IPS DF 6.9 (cell line): ENCODE results near the gene GMIP.

Experiments
- DNase-seq: peaks from one replicate; pipeline ENCODE4 v3.0.0-alpha.2; 2013; ENCODE audit warnings: low read depth, low spot score
- H3K27ac ChIP-seq: one replicate; pipeline ENCODE4 v1.5.1; 2013; ENCODE audit warnings: low read length, control low read depth
- H3K27me3 ChIP-seq: 2 replicates; pipeline ENCODE4 v1.6.1; 2013; ENCODE audit warnings: mild to moderate bottlenecking, low read length; ENCODE audit not compliant: control insufficient read depth, insufficient read depth
- H3K36me3 ChIP-seq: 2 replicates; pipeline ENCODE4 v1.6.1; 2013; ENCODE audit warnings: low read length; ENCODE audit not compliant: control insufficient read depth, insufficient read depth
- H3K4me1 ChIP-seq: 2 replicates; pipeline ENCODE4 v1.6.1; 2013; ENCODE audit warnings: low read length; ENCODE audit not compliant: control insufficient read depth, insufficient read depth
- H3K4me3 ChIP-seq: 2 replicates; pipeline ENCODE4 v1.5.1; 2013; ENCODE audit warnings: mild to moderate bottlenecking, low read length
- H3K9me3 ChIP-seq: 2 replicates; pipeline ENCODE4 v1.6.1; 2013; ENCODE audit warnings: low read length, inconsistent platforms; ENCODE audit not compliant: control insufficient read depth, insufficient read depth
- WGBS: extraction: QIAGEN DNeasy Blood & Tissue Kit; methylation state at CpG from one replicate; pipeline ENCODE4 v1.1.7; 2013; ENCODE audit warnings: mixed read lengths, missing lambda C conversion rate; ENCODE audit not compliant: insufficient read length, insufficient coverage; 5-methylcytosine and 5-hydroxymethylcytosine counted together

The GMIP gene

GRCh38 chr19:19591133-19591825 lies 52.2 kb downstream of the GMIP start:
- DNase-seq = no peak
- H3K4me1 ChIP-seq = peaks cover 3% of the 10 kb centered on the region; the same call in 1 of the 2 replicates
- no peak overlapping the region for H3K27ac ChIP-seq
- no CpG with 5 or more reads among the region's 13 CpGs for WGBS
- no peaks in the 10 kb centered on the region for H3K9me3 ChIP-seq
- no peaks in the 10 kb centered on the region for H3K27me3 ChIP-seq
- H3K4me3 ChIP-seq = no peak overlapping the region
- H3K36me3 ChIP-seq = no peaks in the 10 kb centered on the region

- Histone ChIP-seq H3K4me3 (no peak overlapping the region), H3K4me1 (peaks cover 3% of the 10 kb centered on the region; the same call in 1 of the 2 replicates), H3K36me3 (no peaks in the 10 kb centered on the region), H3K9me3 (no peaks in the 10 kb centered on the region), H3K27ac (no peak overlapping the region), H3K27me3 (no peaks in the 10 kb centered on the region)
- no peak for DNase-seq
- no CpG with 5 or more reads among the region's 2 CpGs for WGBS
These were observed 54.9 kb downstream of the GMIP start for GRCh38 chr19:19588546-19588945.

- H3K4me1 ChIP-seq = peaks cover 3% of the 10 kb centered on the region; the same call in 1 of the 2 replicates
- H3K27ac ChIP-seq = no peak overlapping the region
- no CpG with 5 or more reads among the region's 5 CpGs for WGBS
- H3K4me3 ChIP-seq = no peak overlapping the region
- H3K36me3 ChIP-seq = no peaks in the 10 kb centered on the region
- H3K27me3 ChIP-seq = no peaks in the 10 kb centered on the region
- DNase-seq = no peak
- no peaks in the 10 kb centered on the region for H3K9me3 ChIP-seq
These were observed 55.7 kb downstream of the GMIP start for GRCh38 chr19:19587771-19588170.

GRCh38 chr19:19584356-19584755 lies 59.1 kb downstream of the GMIP start:
- H3K9me3 ChIP-seq = no peaks in the 10 kb centered on the region
- no peaks in the 10 kb centered on the region for H3K27me3 ChIP-seq
- no peak overlapping the region for H3K27ac ChIP-seq
- H3K4me1 ChIP-seq = no peaks in the 10 kb centered on the region
- no peak for DNase-seq
- H3K4me3 ChIP-seq = no peak overlapping the region
- no peaks in the 10 kb centered on the region for H3K36me3 ChIP-seq
- no CpG with 5 or more reads among the region's 6 CpGs for WGBS

GRCh38 chr19:19582471-19582870 lies 61.0 kb downstream of the GMIP start:
- Histone ChIP-seq H3K9me3 (no peaks in the 10 kb centered on the region), H3K27me3 (no peaks in the 10 kb centered on the region), H3K36me3 (no peaks in the 10 kb centered on the region), H3K27ac (no peak overlapping the region), H3K4me3 (no peak overlapping the region), H3K4me1 (peaks cover 2% of the 10 kb centered on the region; the same call in 1 of the 2 replicates)
- WGBS = no CpG with 5 or more reads among the region's 6 CpGs
- DNase-seq = no peak

- DNase-seq = no peak
- peaks cover 2% of the 10 kb centered on the region; the same call in 1 of the 2 replicates for H3K4me1 ChIP-seq
- H3K9me3 ChIP-seq = no peaks in the 10 kb centered on the region
- no peaks in the 10 kb centered on the region for H3K36me3 ChIP-seq
- H3K27me3 ChIP-seq = no peaks in the 10 kb centered on the region
- H3K4me3 ChIP-seq = no peak overlapping the region
- no CpG with 5 or more reads among the region's 13 CpGs for WGBS
- no peak overlapping the region for H3K27ac ChIP-seq
These were observed 62.1 kb downstream of the GMIP start for GRCh38 chr19:19581391-19581790.

- Histone ChIP-seq H3K4me1 (peaks cover 2% of the 10 kb centered on the region; the same call in 1 of the 2 replicates), H3K36me3 (no peaks in the 10 kb centered on the region), H3K9me3 (no peaks in the 10 kb centered on the region), H3K27me3 (no peaks in the 10 kb centered on the region), H3K4me3 (no peak overlapping the region), H3K27ac (no peak overlapping the region)
- WGBS = no CpG with 5 or more reads among the region's 4 CpGs
- no peak for DNase-seq
These were observed 63.0 kb downstream of the GMIP start for GRCh38 chr19:19580418-19580817.

- peaks cover 2% of the 10 kb centered on the region; the same call in 1 of the 2 replicates for H3K4me1 ChIP-seq
- no peak for DNase-seq
- no peak overlapping the region for H3K4me3 ChIP-seq
- WGBS = no CpG with 5 or more reads among the region's 25 CpGs
- no peak overlapping the region for H3K27ac ChIP-seq
- no peaks in the 10 kb centered on the region for H3K27me3 ChIP-seq
- H3K9me3 ChIP-seq = no peaks in the 10 kb centered on the region
- no peaks in the 10 kb centered on the region for H3K36me3 ChIP-seq
These were observed 63.7 kb downstream of the GMIP start for GRCh38 chr19:19579533-19580361.
